Smooth muscle cell (in vitro differentiated cells): ENCODE data around the gene MYL1. TPM values are rescaled to one million over a fixed set of nuclear protein-coding genes. Genes with fewer than 3 reads are reported as not detected.

Experiments used
- DNase-seq: peaks from one replicate; lab custom pipeline; 2025; ENCODE audit not compliant: unreplicated experiment; lab: John Stamatoyannopoulos, UW
- H2AFZ ChIP-seq: fragments of 200-600 bp; sonication (generic); 2 replicates; pipeline ENCODE4 v1.6.0; 2016; ENCODE audit warnings: antibody characterized with exemption, low read depth, mild to moderate bottlenecking
- H3F3A ChIP-seq: fragments of 200-600 bp; sonication (generic); 2 replicates; pipeline ENCODE4 v1.6.0; 2017; ENCODE audit warnings: antibody characterized with exemption, low read depth
- H3K27ac ChIP-seq: fragments of 200-600 bp; sonication (generic); 2 replicates; pipeline ENCODE4 v1.5.1; 2016; ENCODE audit warnings: low read depth, mild to moderate bottlenecking
- H3K27me3 ChIP-seq: fragments of 200-600 bp; sonication (generic); 2 replicates; pipeline ENCODE4 v1.6.1; 2016; ENCODE audit warnings: low read depth, mild to moderate bottlenecking
- H3K36me3 ChIP-seq: fragments of 200-600 bp; sonication (generic); 2 replicates; pipeline ENCODE4 v1.5.1; 2016; ENCODE audit warnings: low read depth
- H3K4me1 ChIP-seq: fragments of 200-600 bp; sonication (generic); 2 replicates; pipeline ENCODE4 v1.5.1; 2016; ENCODE audit warnings: low read depth
- H3K4me2 ChIP-seq: fragments of 200-600 bp; sonication (generic); 2 replicates; pipeline ENCODE4 v1.6.0; 2016; ENCODE audit warnings: mild to moderate bottlenecking
- H3K4me3 ChIP-seq: fragments of 200-600 bp; sonication (generic); 2 replicates; pipeline ENCODE4 v1.5.1; 2016; ENCODE audit warnings: mild to moderate bottlenecking
- H3K79me2 ChIP-seq: fragments of 200-600 bp; sonication (generic); 2 replicates; pipeline ENCODE4 v1.6.0; 2016; ENCODE audit warnings: low read depth, mild to moderate bottlenecking
- H3K9ac ChIP-seq: fragments of 200-600 bp; sonication (generic); 2 replicates; pipeline ENCODE4 v1.6.0; 2016; ENCODE audit warnings: low read depth
- H3K9me3 ChIP-seq: fragments of 200-600 bp; sonication (generic); replicated peaks from 2 replicates; pipeline ENCODE4 v1.5.1; 2016; ENCODE audit warnings: low read depth
- H4K20me1 ChIP-seq: fragments of 200-600 bp; sonication (generic); 2 replicates; pipeline ENCODE4 v1.6.0; 2016; ENCODE audit warnings: low read depth
- CTCF ChIP-seq: fragments of 200-600 bp; sonication (generic); IDR thresholded peaks from 2 replicates; pipeline ENCODE4 v1.5.1; 2017; ENCODE audit warnings: borderline replicate concordance, mild to moderate bottlenecking, antibody characterized with exemption; ENCODE audit not compliant: insufficient read depth, poor library complexity, severe bottlenecking
- WGBS: methylation state at CpG from one replicate; pipeline ENCODE4 v1.1.7; 2016; ENCODE audit warnings: low lambda C conversion rate; 5-methylcytosine and 5-hydroxymethylcytosine counted together
- polyA plus RNA-seq: library from polyadenylated mRNA; unstranded; fragments of >200 nt; fragmentation: Nextera tagmentation; extraction: Ambion mirVana; gene quantifications from 2 replicates; pipeline ENCODE4 v1.2.1, GENCODE V29; 2016
- total RNA-seq: library from RNA; depleted of rRNA; stranded (reverse); fragments of >200 nt; gene quantifications from 2 replicates; pipeline ENCODE4 v1.2.3, GENCODE V29; 2014

Gene MYL1
- total and polyA plus RNA-seq, 2 experiments from 2014 or later, result not detected

- Histone ChIP-seq H3K9me3 (no peaks in the 10 kb centered on the region), H3K9ac (no peak overlapping the region), H3K36me3 (no peaks in the 10 kb centered on the region), H3K27me3 (no peaks in the 10 kb centered on the region), H4K20me1 (no peaks in the 10 kb centered on the region), H3K79me2 (no peaks in the 10 kb centered on the region), H3K4me1 (no peaks in the 10 kb centered on the region), H3K4me3 (no peak overlapping the region), H3F3A (no peaks in the 10 kb centered on the region), H2AFZ (no peak overlapping the region), H3K27ac (no peak overlapping the region), H3K4me2 (no peak overlapping the region)
- DNase-seq, result no peak
- TF ChIP-seq CTCF, result no peak
- WGBS, result 90% methylated on average over 1 of the region's 1 CpG
Measured at GRCh38 chr2:210277133-210277532, 37.8 kb downstream of the MYL1 start.

DNA sequence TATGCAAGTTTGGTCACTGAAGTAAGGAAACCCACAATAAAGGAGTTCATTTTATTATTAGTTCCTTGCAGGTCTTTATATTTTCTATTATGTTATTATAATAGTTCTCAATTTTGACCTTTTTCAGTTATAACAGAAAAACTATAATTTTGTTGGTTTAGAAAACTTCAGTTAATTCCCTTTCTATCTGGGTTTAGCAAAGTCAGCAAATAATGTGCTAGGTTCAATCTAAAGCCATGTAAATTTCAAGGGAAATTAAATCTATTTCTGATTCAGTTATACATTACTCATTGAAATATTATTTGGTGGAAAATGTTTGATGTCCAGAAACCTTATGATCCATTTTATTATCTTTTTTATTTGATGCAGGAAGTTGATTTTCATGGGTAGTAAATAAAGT, 43.7 kb downstream of the MYL1 start:
- Histone ChIP-seq H4K20me1 (no peaks in the 10 kb centered on the region), H3F3A (no peaks in the 10 kb centered on the region), H3K27me3 (no peaks in the 10 kb centered on the region), H3K9ac (no peak overlapping the region), H3K4me2 (no peak overlapping the region), H2AFZ (no peak overlapping the region), H3K4me1 (no peaks in the 10 kb centered on the region), H3K4me3 (no peak overlapping the region), H3K27ac (no peak overlapping the region), H3K9me3 (no peaks in the 10 kb centered on the region), H3K79me2 (no peaks in the 10 kb centered on the region), H3K36me3 (no peaks in the 10 kb centered on the region)
- no peak for TF ChIP-seq CTCF
- DNase-seq, result no peak

- Histone ChIP-seq H3K9ac (no peak overlapping the region), H3F3A (no peaks in the 10 kb centered on the region), H2AFZ (no peak overlapping the region), H3K27ac (no peak overlapping the region), H3K4me2 (no peak overlapping the region), H3K4me3 (no peak overlapping the region), H3K27me3 (no peaks in the 10 kb centered on the region), H3K9me3 (no peaks in the 10 kb centered on the region), H4K20me1 (no peaks in the 10 kb centered on the region), H3K36me3 (no peaks in the 10 kb centered on the region), H3K79me2 (no peaks in the 10 kb centered on the region), H3K4me1 (no peaks in the 10 kb centered on the region)
- no peak for DNase-seq
- TF ChIP-seq CTCF, result no peak
- WGBS, result 43% methylated on average over 3 of the region's 3 CpGs
Measured at GRCh38 chr2:210269148-210269547, 45.8 kb downstream of the MYL1 start.

DNA sequence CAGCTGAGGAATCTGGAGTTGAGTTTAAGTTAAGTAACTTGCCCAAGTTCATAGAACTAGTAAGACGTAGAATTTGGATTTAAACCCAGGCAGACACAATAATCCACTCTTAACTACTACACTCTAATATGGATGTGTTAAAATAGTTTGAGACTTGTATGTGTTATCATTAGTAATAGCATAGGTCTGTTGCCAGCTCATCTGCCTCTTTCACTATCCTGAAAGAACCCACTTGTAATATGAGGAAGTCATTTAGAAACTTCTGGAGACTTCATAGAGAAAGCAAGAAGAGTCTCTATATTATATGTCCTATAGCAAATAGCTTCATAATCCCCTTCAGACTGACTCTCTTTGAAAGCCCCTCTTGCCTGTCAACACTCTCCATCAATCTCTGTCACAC, 46.7 kb downstream of the MYL1 start:
- no peak for DNase-seq
- Histone ChIP-seq H3K36me3 (no peaks in the 10 kb centered on the region), H3K27me3 (no peaks in the 10 kb centered on the region), H3K4me1 (no peaks in the 10 kb centered on the region), H3K79me2 (no peaks in the 10 kb centered on the region), H3K4me3 (no peak overlapping the region), H3K4me2 (no peak overlapping the region), H3K9me3 (no peaks in the 10 kb centered on the region), H3K27ac (no peak overlapping the region), H2AFZ (no peak overlapping the region), H3K9ac (no peak overlapping the region), H3F3A (no peaks in the 10 kb centered on the region), H4K20me1 (no peaks in the 10 kb centered on the region)
- TF ChIP-seq CTCF, result no peak
- 96% methylated on average over 1 of the region's 1 CpG for WGBS
